ENCODE measurements around the gene AKAP13.

GRCh38 chr15:85578941-85579701 is 198.7 kb downstream of the AKAP13 start:
- TF ChIP-seq POLR2A (IDR thresholded peaks at IDR 0.05; ENCODE audit: low read length) (no peak), CBX2 (IDR thresholded peaks at IDR 0.05; ENCODE audit: borderline replicate concordance, low read depth) (no peak), HDAC2 (IDR thresholded peaks at IDR 0.05) (no peak), KDM5A (IDR thresholded peaks at IDR 0.05) (no peak), FOXS1 (CRISPR knock-in tag; IDR thresholded peaks at IDR 0.05) (no peak), ZC3H11A (IDR thresholded peaks at IDR 0.05) (no peak), HOXB5 (CRISPR knock-in tag; IDR thresholded peaks at IDR 0.05) (no peak), ESRRA (IDR thresholded peaks at IDR 0.05; ENCODE audit: borderline replicate concordance, low read length) (no peak), JUN (IDR thresholded peaks at IDR 0.05) (no peak; a peak in 1 of 5 replicates), USF2 (IDR thresholded peaks at IDR 0.05) (no peak)
- TF ChIP-seq, protein P1, sequence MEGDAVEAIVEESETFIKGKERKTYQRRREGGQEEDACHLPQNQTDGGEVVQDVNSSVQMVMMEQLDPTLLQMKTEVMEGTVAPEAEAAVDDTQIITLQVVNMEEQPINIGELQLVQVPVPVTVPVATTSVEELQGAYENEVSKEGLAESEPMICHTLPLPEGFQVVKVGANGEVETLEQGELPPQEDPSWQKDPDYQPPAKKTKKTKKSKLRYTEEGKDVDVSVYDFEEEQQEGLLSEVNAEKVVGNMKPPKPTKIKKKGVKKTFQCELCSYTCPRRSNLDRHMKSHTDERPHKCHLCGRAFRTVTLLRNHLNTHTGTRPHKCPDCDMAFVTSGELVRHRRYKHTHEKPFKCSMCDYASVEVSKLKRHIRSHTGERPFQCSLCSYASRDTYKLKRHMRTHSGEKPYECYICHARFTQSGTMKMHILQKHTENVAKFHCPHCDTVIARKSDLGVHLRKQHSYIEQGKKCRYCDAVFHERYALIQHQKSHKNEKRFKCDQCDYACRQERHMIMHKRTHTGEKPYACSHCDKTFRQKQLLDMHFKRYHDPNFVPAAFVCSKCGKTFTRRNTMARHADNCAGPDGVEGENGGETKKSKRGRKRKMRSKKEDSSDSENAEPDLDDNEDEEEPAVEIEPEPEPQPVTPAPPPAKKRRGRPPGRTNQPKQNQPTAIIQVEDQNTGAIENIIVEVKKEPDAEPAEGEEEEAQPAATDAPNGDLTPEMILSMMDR (IDR thresholded peaks at IDR 0.05): no peak
- TF ChIP-seq, protein P2, sequence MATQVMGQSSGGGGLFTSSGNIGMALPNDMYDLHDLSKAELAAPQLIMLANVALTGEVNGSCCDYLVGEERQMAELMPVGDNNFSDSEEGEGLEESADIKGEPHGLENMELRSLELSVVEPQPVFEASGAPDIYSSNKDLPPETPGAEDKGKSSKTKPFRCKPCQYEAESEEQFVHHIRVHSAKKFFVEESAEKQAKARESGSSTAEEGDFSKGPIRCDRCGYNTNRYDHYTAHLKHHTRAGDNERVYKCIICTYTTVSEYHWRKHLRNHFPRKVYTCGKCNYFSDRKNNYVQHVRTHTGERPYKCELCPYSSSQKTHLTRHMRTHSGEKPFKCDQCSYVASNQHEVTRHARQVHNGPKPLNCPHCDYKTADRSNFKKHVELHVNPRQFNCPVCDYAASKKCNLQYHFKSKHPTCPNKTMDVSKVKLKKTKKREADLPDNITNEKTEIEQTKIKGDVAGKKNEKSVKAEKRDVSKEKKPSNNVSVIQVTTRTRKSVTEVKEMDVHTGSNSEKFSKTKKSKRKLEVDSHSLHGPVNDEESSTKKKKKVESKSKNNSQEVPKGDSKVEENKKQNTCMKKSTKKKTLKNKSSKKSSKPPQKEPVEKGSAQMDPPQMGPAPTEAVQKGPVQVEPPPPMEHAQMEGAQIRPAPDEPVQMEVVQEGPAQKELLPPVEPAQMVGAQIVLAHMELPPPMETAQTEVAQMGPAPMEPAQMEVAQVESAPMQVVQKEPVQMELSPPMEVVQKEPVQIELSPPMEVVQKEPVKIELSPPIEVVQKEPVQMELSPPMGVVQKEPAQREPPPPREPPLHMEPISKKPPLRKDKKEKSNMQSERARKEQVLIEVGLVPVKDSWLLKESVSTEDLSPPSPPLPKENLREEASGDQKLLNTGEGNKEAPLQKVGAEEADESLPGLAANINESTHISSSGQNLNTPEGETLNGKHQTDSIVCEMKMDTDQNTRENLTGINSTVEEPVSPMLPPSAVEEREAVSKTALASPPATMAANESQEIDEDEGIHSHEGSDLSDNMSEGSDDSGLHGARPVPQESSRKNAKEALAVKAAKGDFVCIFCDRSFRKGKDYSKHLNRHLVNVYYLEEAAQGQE (IDR thresholded peaks at IDR 0.05): no peak
- TF ChIP-seq, protein P3, sequence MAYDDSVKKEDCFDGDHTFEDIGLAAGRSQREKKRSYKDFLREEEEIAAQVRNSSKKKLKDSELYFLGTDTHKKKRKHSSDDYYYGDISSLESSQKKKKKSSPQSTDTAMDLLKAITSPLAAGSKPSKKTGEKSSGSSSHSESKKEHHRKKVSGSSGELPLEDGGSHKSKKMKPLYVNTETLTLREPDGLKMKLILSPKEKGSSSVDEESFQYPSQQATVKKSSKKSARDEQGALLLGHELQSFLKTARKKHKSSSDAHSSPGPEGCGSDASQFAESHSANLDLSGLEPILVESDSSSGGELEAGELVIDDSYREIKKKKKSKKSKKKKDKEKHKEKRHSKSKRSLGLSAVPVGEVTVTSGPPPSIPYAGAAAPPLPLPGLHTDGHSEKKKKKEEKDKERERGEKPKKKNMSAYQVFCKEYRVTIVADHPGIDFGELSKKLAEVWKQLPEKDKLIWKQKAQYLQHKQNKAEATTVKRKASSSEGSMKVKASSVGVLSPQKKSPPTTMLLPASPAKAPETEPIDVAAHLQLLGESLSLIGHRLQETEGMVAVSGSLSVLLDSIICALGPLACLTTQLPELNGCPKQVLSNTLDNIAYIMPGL (CRISPR knock-in tag; IDR thresholded peaks at IDR 0.05; ENCODE audit: borderline replicate concordance): no peak
- TF ChIP-seq, protein P4, sequence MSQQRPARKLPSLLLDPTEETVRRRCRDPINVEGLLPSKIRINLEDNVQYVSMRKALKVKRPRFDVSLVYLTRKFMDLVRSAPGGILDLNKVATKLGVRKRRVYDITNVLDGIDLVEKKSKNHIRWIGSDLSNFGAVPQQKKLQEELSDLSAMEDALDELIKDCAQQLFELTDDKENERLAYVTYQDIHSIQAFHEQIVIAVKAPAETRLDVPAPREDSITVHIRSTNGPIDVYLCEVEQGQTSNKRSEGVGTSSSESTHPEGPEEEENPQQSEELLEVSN (IDR thresholded peaks at IDR 0.05; ENCODE audit: borderline replicate concordance, low read depth): no peak
